Measurements from ENCODE around the gene OR4K14. TPM values are rescaled to one million over a fixed set of nuclear protein-coding genes. Genes with fewer than 3 reads are reported as not detected.

OR4K14 gene
- polyA plus RNA-seq, 1 experiment = not detected

DNA sequence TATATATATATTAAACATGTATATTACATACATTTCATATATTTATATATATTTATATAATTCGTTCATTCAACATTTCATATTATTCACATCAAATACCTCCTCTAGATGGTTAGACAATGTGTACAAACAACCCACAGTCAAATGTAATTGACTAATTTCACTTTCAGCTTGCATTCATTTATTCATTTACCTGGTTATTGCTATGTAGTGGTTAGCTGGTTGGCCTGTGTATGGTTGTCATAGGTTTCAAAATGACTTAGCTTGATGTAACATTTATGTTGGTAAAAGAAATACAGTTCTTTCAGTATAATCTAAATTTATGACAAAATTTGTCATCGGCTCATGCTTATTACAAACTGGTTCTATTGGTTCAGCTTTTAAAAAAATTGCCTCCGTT is 16.3 kb upstream of the OR4K14 start:
- ChIA-PET CTCF (no interaction called here), POLR2A (no interaction called here)
- TF ChIP-seq, protein P1, sequence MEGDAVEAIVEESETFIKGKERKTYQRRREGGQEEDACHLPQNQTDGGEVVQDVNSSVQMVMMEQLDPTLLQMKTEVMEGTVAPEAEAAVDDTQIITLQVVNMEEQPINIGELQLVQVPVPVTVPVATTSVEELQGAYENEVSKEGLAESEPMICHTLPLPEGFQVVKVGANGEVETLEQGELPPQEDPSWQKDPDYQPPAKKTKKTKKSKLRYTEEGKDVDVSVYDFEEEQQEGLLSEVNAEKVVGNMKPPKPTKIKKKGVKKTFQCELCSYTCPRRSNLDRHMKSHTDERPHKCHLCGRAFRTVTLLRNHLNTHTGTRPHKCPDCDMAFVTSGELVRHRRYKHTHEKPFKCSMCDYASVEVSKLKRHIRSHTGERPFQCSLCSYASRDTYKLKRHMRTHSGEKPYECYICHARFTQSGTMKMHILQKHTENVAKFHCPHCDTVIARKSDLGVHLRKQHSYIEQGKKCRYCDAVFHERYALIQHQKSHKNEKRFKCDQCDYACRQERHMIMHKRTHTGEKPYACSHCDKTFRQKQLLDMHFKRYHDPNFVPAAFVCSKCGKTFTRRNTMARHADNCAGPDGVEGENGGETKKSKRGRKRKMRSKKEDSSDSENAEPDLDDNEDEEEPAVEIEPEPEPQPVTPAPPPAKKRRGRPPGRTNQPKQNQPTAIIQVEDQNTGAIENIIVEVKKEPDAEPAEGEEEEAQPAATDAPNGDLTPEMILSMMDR (IDR thresholded peaks at IDR 0.05; ENCODE audit: insufficient read depth, low read depth, low read length) = no peak
- DNase-seq (ENCODE audit: low read depth) = no peak
- Histone ChIP-seq H3K27me3 (ENCODE audit: control insufficient read depth, insufficient read depth, low read length) (no peaks in the 10 kb centered on the region), H3K4me3 (ENCODE audit: low read depth, low read length) (no peak overlapping the region), H3K36me3 (ENCODE audit: control insufficient read depth, insufficient read depth, low read length) (no peaks in the 10 kb centered on the region)

GRCh38 chr14:20031058-20031457 is 12.0 kb upstream of the OR4K14 start:
- ChIA-PET POLR2A (no interaction called here), CTCF (no interaction called here)
- no peaks in the 10 kb centered on the region for H3K36me3 ChIP-seq (ENCODE audit: control insufficient read depth, insufficient read depth, low read length)

DNA sequence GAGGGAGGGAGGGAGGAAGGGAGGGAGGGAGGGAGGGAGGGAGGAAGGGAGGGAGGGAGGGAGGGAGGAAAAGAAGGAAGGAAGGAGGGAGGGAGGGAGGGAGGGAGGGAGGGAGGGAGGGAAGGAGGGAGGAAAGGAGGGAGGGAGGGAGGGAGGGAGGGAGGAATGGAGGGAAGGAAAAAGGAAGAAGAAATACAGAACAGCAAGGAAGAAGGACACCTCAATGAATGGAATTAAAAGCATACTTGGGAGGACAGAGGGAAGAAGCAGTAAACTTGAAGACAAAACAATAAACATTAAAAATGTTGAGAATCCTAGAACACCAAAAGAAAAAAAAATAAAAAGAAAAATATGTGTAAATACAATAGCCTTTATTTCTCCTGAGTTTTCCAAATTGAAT is 11.0 kb downstream of the OR4K14 start:
- ChIA-PET CTCF (no interaction called here), POLR2A (no interaction called here)
- TF ChIP-seq, protein P1 (IDR thresholded peaks at IDR 0.05; ENCODE audit: insufficient read depth, low read depth, low read length) = no peak
- DNase-seq (ENCODE audit: low read depth) = no peak
- Histone ChIP-seq H3K4me3 (ENCODE audit: low read depth, low read length) (no peak overlapping the region), H3K36me3 (ENCODE audit: control insufficient read depth, insufficient read depth, low read length) (no peaks in the 10 kb centered on the region), H3K27me3 (ENCODE audit: control insufficient read depth, insufficient read depth, low read length) (no peaks in the 10 kb centered on the region)

More at GRCh38 chr14:20031058-20031457, 12.0 kb upstream of the OR4K14 start:
- Histone ChIP-seq H3K27me3 (ENCODE audit: control insufficient read depth, insufficient read depth, low read length) (no peaks in the 10 kb centered on the region), H3K4me3 (ENCODE audit: low read depth, low read length) (no peak overlapping the region)
- no peak for DNase-seq (ENCODE audit: low read depth)
- TF ChIP-seq, protein P1 (IDR thresholded peaks at IDR 0.05; ENCODE audit: insufficient read depth, low read depth, low read length) = no peak

GRCh38 chr14:20002319-20002718 is 16.8 kb downstream of the OR4K14 start:
- ChIA-PET POLR2A (no interaction called here), CTCF (no interaction called here)
- Histone ChIP-seq H3K4me3 (ENCODE audit: low read depth, low read length) (no peak overlapping the region), H3K36me3 (ENCODE audit: control insufficient read depth, insufficient read depth, low read length) (no peaks in the 10 kb centered on the region), H3K27me3 (ENCODE audit: control insufficient read depth, insufficient read depth, low read length) (no peaks in the 10 kb centered on the region)
- TF ChIP-seq, protein P1 (IDR thresholded peaks at IDR 0.05; ENCODE audit: insufficient read depth, low read depth, low read length) = no peak
- DNase-seq (ENCODE audit: low read depth) = no peak

DNA sequence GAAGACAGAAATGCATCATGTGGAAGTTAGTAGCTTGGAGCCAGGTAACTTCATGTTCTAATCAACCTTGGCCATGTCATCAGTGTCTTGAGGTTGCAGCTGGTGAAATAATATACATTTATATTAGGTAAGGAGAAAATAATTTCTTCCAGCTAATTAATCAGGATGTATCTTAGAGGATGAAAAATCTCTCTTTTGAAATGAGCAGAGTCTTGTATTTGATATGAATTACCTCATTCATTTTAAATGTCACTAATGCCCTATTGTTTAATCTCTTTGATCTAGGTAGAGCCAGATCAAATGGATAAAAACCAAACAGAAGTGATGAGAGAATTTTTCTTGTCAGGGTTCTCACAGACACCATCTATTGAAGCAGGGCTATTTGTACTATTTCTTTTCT is 17.2 kb downstream of the OR4K14 start, which contains the start of gene OR4Q2:
TSS of gene OR4Q2 (plus strand) at position 301 of the 400 bp plus-strand sequence.
- TF ChIP-seq, protein P1 (IDR thresholded peaks at IDR 0.05; ENCODE audit: insufficient read depth, low read depth, low read length) = no peak
- POLR2A ChIA-PET = no interaction called here
- H3K4me3 ChIP-seq (ENCODE audit: low read depth, low read length) = no peak within 1 kb of the TSS
- no peak for DNase-seq (ENCODE audit: low read depth)
- H3K36me3 ChIP-seq (ENCODE audit: control insufficient read depth, insufficient read depth, low read length) = no peaks in the 10 kb centered on the region
- H3K27me3 ChIP-seq (ENCODE audit: control insufficient read depth, insufficient read depth, low read length) = no peaks in the 10 kb centered on the region
- CTCF ChIA-PET = no interaction called here

Data from BJ (cell line).